Fibroblast of villous mesenchyme (primary cell): ENCODE measurements around the gene PRKN. TPM values are rescaled to one million over a fixed set of nuclear protein-coding genes. Genes with fewer than 3 reads are reported as not detected.

Experiments used
- DNase-seq: peaks from one replicate; pipeline ENCODE4 v3.0.0-alpha.2; 2010; ENCODE audit warnings: low read depth
- H3K4me3 ChIP-seq: 2 replicates; pipeline ENCODE4 v1.5.1; 2011; ENCODE audit warnings: low read depth, mild to moderate bottlenecking, low read length
- CTCF ChIP-seq: IDR thresholded peaks from 2 replicates; pipeline ENCODE4 v1.5.1; 2012; ENCODE audit warnings: low read depth, mild to moderate bottlenecking, low read length; ENCODE audit not compliant: insufficient read depth
- total RNA-seq: library from RNA; depleted of rRNA; stranded (reverse); fragments of >200 nt; gene quantifications from 2 replicates; pipeline ENCODE4 v1.2.3, GENCODE V29; 2012

PRKN gene
- total RNA-seq, 1 donor = 2.2 TPM

DNA sequence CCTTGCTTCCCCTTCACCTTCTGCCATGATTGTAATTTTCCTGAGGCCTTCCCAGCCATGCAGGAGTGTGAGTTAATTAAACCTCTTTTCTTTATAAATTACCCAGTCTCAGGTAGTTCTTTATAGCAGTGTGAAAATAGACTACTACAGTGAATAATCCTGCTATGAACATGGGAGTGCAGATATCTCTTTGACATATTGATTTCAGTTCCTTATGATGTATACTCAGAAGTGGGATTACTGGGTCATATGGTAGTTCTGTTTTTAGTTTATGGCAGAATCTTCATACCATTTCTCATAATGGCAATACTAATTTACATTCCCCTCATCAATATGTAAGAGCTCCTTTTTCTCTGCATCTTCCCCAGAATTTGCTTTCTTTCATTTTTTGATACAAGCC is 26.2 kb upstream of the PRKN start:
- no peak for TF ChIP-seq CTCF
- no peak overlapping the region for H3K4me3 ChIP-seq
- no peak for DNase-seq

DNA sequence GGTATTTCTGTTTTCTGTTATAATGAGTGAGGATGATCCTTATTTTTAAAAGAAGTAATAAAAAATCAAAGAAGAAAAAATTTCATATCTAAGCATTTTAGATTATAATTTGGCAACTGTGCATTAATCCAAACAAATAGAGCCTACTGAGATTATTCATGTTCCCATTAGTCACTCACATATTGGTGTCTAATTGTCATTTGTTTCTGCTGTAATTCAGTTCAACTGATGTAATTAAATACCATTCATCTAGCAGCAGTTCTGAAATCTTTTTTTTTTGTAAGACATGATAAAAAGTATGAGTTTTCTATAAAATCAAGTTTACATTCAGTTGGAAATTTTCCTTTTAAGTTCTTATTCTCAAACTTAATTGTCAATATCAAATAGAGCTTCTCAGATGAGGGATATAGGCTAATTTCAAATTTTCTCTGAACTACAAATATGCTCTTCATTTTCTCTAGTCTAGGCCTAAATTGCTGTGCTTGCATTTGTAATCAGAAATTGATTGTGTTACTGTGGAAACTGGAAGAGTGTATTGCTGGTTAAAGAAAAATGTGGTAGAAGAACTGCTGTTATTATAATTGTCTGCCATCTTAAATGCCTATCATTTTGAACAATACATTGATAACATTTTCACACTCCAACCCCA is 23.8 kb upstream of the PRKN start:
- DNase-seq = no peak
- TF ChIP-seq CTCF = no peak
- H3K4me3 ChIP-seq = no peak overlapping the region

DNA sequence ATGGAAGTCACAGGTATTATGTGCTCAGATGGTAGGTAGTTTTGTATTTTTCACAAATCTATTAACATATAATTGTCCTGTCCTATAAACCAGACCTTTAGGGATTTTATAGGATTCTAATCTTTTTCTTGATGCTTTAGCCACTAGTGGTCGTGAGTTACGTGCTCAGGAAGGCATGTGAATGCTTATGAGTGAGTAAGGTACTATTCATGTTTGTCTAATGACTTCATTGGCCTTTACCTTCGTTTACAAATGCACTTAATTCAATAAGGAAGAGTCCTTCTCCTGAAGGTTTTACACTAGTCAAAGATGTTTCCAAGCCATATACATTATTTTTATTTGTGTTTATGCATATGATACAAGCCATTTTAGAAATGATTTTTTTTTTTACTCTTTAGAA is 23.2 kb upstream of the PRKN start:
- H3K4me3 ChIP-seq = no peak overlapping the region
- no peak for DNase-seq
- no peak for TF ChIP-seq CTCF

GRCh38 chr6:162736961-162737360 is 9.4 kb upstream of the PRKN start:
- DNase-seq = no peak
- no peak overlapping the region for H3K4me3 ChIP-seq
- TF ChIP-seq CTCF = no peak

GRCh38 chr6:162733489-162733888 is 5.9 kb upstream of the PRKN start:
- DNase-seq = no peak
- no peak overlapping the region for H3K4me3 ChIP-seq
- no peak for TF ChIP-seq CTCF

DNA sequence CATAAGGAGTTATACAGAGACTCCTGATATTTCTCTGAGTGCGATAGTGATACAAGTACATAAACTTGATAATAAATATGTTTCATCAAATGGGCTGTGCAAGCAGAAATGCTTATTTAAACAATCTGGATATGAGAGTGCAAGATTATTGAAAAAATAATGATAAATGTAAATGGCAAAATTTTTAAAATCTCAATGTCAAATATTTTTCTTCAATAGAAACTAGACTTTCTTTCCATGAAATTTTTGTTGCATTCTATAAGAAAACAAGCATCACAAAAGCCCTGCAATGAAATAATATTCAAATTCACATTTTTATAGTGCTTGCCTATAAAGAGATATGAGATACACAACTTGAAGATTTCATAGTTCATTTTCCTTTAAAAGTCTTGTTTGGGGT is 2.9 kb upstream of the PRKN start:
- DNase-seq = no peak
- no peak overlapping the region for H3K4me3 ChIP-seq
- TF ChIP-seq CTCF = no peak

DNA sequence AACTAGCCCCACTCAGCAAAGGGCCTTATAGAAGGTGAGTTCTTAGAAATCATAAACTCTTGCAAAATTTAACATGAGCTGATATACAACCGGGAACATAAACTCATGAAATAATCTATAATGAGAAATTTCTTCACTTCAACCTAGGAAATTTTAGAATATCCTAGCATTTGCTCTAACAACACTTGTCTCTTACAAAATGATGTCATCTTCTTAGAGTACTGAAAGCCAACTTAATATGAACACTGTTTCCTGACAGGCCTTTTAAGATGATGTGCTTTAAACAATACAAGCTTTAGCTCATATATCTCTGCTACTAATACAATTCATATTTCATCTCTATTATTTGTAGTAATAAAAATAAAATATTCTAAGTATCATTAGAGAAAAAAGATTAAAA is 1.1 kb upstream of the PRKN start:
- H3K4me3 ChIP-seq = no peak overlapping the region
- DNase-seq = no peak
- TF ChIP-seq CTCF = no peak
